Smooth muscle cell of the brain vasculature (primary cell): ENCODE results near the gene ARHGAP22.
"Not testable (repeated sequence)": the region's sequence is repeated elsewhere in the genome, so short reads cannot be mapped to it uniquely, and the experiment has no call there.

ENCODE experiments used
- DNase-seq: peaks from one replicate; pipeline ENCODE4 v3.0.0-alpha.2; 2012; ENCODE audit warnings: low read depth, low spot score

Gene ARHGAP22

GRCh38 chr10:48428896-48429295, 176.0 kb downstream of the ARHGAP22 start:
- DNase-seq: no peak

GRCh38 chr10:48423884-48424283, 181.0 kb downstream of the ARHGAP22 start:
- DNase-seq: no peak

DNA sequence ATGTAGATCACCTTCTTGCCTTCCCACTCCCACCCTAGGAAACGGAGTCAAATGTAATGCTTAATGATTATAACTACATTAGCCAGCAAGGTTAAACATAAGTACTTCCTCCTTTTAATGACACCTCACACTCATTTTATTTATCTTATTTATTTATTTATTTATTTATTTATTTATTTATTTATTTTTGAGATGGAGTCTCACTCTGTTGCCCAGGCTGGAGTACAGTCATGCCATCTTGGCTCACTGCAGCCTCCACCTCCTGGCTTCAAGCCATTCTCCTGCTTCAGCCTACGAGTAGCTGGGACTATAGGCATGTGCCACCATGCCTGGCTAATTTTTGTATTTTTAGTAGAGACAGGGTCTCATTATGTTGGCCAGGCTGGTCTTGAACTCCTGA, 183.0 kb downstream of the ARHGAP22 start:
- DNase-seq: not testable (repeated sequence)

GRCh38 chr10:48419714-48420113, 185.2 kb downstream of the ARHGAP22 start:
- DNase-seq: no peak

DNA sequence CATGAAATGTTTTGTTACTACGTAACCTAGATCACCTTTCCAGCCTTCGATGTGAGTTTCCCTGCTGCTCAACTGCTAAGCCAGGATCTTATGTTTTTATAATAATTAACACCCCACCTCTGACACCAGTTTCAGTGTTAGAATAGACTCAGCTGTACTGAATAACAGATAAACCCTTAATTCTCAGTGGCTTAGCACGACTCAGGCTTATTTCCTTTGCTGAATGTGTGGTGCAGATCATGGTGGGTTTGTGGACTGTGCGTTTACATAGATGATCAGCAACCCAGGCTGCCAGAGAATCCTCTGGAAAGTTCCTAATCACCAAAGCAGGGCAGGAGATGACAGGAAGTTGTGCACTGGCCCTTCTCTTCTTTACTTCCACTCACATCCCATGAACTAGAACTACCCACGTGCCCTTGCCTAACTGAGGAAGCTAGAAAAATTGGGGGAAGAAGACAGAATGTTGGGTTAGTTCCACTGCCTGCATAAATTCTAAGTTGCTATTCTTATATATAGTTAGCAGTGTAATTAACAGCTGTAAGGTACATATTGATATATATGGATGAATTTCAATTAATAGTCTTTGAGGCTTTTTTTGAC, 186.6 kb downstream of the ARHGAP22 start:
- no peak for DNase-seq

DNA sequence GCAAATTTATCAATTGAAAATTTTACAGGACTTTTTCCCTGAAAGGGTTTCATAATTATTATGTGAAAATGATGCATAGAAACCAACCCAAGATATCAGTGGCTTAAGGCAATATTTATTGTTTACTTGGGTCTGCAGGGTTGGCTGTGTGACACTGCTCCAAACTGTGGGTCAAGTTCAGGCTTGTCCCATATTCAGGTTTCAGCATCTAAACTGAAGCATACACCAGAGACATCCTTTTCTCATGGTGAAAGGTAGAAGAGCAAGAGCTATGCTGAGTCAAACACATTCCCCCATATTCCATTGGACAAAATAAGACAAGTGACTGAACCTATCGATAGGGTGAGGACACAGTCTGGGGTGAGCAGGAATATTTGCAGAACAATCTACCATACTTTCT, 187.5 kb downstream of the ARHGAP22 start:
- no peak for DNase-seq

DNA sequence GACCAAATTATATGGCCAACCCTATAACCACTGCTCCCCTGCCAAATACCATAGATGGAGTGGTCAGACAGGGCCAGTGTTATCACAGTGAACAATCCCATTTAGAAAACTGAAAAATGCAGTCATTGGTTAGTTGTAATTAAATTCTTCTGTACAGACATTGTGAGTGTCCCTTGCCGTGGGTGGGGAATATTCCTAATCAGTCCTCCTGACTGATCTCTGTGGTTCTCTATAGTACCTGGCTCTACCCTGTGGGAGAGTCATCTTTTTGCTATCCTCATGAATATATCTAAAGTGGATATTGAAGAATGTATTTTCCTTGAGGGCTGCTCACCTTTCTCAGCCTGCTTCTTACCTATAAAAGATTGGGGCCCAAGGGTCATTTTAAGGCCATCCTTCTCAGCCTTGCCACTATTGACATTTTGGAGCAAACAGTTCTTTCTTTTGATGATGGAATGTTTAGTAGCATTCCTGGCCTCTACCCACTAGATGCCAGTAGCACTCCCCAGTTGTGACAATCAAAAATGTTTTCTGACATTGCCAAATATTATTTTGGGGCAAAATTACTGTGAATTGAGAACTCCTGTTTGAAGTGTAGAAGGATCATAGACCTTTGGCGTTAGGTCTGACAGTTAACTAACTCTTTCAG, 188.2 kb downstream of the ARHGAP22 start:
- DNase-seq: no peak

GRCh38 chr10:48414778-48415177, 190.1 kb downstream of the ARHGAP22 start:
- no peak for DNase-seq

DNA sequence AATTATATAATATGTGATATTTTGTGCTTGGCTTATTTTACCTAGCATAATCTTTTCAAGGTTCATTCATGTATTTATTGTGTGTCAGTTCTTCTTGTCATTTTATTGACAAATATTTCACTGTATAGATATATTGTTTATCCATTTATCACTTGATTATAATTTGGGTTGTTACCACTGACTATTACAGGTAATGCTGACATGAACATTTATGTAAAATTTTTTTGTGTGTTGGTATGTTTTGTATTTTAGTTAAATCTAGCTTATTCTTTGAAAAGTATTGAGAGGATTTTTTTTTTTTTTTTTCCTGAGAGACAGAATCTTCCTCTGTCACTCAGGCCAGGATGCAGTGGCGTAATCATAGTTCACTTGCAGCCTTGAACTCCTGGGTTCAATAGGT, 190.7 kb downstream of the ARHGAP22 start:
- DNase-seq: no peak

DNA sequence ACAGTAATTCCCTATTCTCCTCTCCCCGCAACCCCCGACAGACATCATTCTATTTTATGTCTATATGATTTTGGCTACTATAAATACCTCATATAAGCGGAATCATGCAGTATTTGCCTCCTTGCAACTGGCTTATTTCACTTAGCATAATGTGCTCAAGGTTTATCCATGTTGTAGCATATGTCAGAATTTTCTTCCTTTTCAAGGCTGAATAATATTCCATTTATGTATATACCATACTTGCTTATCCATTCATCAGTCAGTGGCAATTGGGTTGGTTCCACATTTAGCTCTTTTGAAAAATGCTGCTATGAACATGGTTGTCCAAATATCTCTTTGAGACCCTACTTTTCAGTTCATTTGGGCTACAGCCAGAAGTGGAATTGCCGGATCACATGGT, 191.9 kb downstream of the ARHGAP22 start:
- DNase-seq: no peak

DNA sequence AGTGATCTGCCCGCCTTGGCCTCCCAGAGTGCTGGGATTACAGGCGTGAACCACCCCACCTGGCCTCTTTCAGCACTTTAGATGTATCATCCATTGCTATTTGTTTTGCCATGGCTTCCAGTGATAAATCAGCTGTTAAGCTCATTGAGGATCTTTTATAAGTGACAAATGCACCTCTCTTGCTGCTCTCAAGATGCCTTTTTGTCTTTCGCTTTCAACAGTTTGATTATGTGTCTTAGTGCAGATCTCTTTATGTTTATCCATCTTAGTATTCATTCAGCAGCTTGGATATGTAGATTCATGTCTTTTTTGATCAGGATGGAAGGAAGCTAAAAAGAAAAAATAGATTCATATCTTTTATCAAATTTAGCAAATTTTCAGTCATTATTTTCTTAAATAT, 192.8 kb downstream of the ARHGAP22 start:
- DNase-seq: no peak

DNA sequence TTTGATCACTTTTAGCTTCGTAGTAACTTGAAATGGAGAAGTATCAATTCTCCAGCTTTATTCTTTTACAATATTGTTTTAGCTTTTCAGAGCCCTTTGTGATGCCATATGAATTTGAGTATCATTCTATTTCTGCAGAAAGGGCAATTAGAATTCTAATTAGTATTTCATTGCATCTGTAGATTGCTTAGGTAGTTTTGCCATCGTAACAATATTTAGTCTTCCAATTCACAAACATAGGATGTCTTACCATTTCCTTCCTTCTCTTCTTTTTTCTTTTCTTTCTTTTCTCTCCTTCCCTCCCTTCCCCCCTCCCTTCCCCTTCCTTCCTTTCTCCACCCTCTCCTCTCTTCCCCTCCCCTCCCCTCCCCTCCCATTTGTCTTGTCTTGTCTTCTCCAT, 193.4 kb downstream of the ARHGAP22 start:
- DNase-seq: no peak

- no peak for DNase-seq
Observed at GRCh38 chr10:48410503-48410902, 194.4 kb downstream of the ARHGAP22 start.

DNA sequence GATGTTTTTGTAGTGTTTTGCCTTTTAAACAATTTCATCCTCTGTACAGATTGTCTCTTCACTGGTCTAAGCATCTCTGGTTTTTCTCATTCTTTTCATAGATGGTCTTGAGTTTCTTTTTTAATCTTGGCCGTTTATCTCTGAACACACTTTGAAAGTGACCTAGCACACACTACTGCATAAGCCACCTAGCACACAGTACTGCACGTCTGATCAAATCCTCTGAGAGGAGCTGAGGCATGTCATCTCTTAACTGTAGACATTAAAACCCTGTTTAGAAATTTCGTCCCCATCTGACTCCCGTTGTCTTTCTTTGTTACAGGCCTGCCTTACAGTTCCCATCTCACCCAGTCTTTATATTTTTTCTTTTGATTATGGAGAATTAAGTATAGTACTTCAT, 198.2 kb downstream of the ARHGAP22 start:
- no peak for DNase-seq

DNA sequence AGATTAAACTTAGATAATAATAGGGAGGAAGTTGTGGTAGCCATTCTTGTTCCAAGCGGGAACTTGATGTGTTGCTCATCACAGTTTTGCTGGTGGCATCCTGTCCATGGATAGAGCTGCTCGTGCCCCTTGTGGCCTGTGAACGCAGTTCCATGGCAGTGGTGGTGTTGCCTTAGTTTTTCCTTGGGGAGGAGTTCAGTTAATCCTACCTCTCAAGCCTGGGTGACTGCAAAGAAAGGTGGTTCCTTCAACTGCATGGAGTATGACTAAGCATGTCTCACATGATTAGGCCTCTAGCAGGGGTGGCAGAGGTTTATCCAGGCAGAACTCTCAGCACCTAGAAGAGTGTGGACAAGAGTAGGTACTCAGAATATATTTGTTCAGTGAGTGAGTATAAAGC, 198.7 kb downstream of the ARHGAP22 start:
- DNase-seq: no peak

DNA sequence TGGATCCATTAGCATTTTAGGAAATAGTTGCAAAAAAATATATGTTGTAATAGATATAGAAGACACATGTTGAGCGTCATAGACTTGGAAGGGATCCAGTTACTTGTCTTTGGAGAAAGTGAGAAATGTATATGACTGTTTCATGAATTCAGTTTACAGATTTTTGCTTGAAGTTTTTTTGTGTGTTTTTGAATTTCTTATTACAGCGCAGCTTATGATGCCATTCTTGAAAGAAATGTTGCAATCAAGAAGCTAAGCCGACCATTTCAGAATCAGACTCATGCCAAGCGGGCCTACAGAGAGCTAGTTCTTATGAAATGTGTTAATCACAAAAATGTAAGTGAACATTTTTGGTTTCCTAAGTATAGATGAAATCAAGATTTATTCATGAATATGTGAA, 200.2 kb downstream of the ARHGAP22 start:
- no peak for DNase-seq

DNA sequence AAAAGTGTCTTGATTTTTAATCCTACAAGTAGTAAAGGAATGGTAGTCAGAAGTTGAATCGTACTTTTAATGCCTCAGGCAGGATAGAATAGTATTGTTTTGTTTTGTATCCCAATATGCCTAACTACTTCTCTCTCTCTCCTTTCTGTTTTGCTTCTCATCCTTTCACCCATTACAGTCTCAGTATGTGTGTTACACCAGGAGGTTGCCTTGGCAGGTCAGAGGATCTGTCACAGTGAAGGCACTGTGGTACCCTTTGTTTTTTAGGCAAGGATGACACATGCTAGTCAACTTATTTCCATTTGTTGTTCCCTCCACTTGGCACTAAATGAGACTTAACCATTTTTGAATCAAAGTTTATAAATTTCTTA, 204.0 kb downstream of the ARHGAP22 start:
- no peak for DNase-seq

DNA sequence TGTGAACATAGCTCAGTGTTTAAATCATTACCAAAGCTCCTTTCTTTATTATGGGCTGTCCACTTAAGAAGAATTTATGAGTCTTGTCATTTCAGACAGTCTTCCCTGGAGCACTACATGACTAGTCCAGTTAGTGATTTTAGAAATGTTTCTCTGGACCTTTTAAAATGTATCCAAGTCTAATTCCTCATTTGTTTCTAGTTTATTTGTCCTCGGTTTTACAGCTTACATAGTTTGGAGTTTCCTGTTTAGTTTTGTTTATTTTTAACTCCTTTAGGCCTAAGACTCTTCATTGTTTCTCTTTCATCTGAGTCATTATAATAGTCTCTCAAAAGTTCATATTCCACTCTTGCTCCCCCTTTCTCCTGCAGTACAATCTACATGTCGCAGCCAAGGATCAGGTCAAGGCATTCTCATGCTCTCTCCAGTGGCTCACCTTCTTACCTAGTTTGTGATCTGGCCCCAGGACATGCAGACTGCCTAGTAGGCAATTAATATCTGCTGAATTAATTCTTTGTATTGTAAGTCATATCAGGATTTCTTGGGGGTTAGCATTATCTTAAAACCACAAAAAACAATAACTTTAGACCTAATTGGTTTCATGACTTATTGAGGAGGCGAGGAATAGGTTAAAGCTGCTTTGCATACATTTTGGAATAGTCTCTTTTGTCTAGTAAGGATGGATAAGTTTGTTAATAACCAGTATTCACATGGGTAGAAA, 204.6 kb downstream of the ARHGAP22 start:
- no peak for DNase-seq

GRCh38 chr10:48399551-48399950, 205.3 kb downstream of the ARHGAP22 start:
- no peak for DNase-seq

DNA sequence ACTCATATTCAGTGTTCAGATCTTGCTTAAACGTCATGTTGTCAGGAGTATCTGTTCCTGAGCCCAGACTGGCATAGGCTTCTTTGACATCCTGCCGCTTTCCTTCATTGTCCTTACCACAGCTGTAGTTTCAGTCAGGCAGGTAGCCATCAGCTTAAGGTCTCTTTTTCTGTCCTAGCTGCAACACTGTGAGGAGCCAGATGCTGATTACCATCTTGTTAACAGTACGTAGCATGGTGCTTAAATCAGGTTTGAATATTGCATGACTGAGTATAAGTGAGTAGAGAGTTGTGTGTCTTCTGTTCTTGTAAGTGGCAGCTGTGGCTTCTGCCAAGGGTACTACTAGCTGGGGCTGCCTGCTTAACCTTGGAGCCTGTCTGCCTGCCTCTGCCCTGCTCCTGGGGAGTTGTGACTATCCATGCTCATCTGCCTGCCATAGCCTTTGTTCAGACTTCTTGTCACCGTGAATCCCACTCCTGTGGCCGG, 205.8 kb downstream of the ARHGAP22 start:
- no peak for DNase-seq

- DNase-seq: no peak
Observed at GRCh38 chr10:48398261-48398660, 206.6 kb downstream of the ARHGAP22 start.
